GM12878 (cell line): Measurements from ENCODE around the gene TCF12. TPM values are rescaled to one million over a fixed set of nuclear protein-coding genes. Genes with fewer than 3 reads are reported as not detected.

Source experiments
- ATAC-seq: fragments of 200-7000 bp; cut with Tn5 transposase; 3 replicates; pipeline ENCODE4 v1.9.1; 2020; ENCODE audit warnings: mild to moderate bottlenecking, moderate library complexity
- BruUV-seq: library from RNA; stranded (reverse); fragments of 400-500 nt; replicated peaks from 2 replicates; lab custom pipeline; 2021; lab: Mats Ljungman, UMichigan
- CTCF ChIA-PET: fragments of 300-600 bp; sonication (Branson Sonifier 250); formaldehyde crosslinking; extraction: SDS; loops from one replicate; lab custom pipeline; 2021; ENCODE audit warnings: inconsistent platforms; lab: Yijun Ruan, JAX
- POLR2A ChIA-PET: fragments of 350-600 bp; formaldehyde crosslinking; extraction: SDS; loops from one replicate; lab custom pipeline; 2021; ENCODE audit warnings: inconsistent platforms; lab: Charles Lee
- RAD21 ChIA-PET: fragments of 300-600 bp; sonication (Branson Sonifier 250); formaldehyde crosslinking; loops from one replicate; lab custom pipeline; 2023; ENCODE audit warnings: antibody characterized with exemption; ENCODE audit not compliant: unreplicated experiment; lab: Charles Lee
- SMC1A ChIA-PET: fragments of 300-600 bp; sonication (Branson Sonifier 250); formaldehyde crosslinking; loops from one replicate; lab custom pipeline; 2023; ENCODE audit not compliant: unreplicated experiment, uncharacterized antibody; lab: Charles Lee
- DNase-seq: peaks from one replicate; pipeline ENCODE4 v3.0.0-alpha.2; 2011; ENCODE audit warnings: low read depth, low spot score
- FAIRE-seq: peaks from 3 replicates; lab custom pipeline; 2011; peaks lifted over from hg19 to GRCh38; lab: Jason Lieb, UNC
- H2AFZ ChIP-seq: 2 replicates; pipeline ENCODE4 v1.6.0; 2011; ENCODE audit warnings: low read depth, low read length, control low read depth; ENCODE audit not compliant: control insufficient read depth
- H3K27ac ChIP-seq: 2 replicates; pipeline ENCODE4 v1.5.1; 2011; ENCODE audit warnings: control low read depth; ENCODE audit not compliant: control insufficient read depth, insufficient read depth
- H3K27me3 ChIP-seq, 2 experiments: replicated peaks in 1 of 2; 2 replicates each; pipeline versions ENCODE4 v1.6.0 to v1.6.1; 2011; ENCODE audit warnings: low read length in 1 of 2; ENCODE audit not compliant: control insufficient read depth in 2 of 2, insufficient read depth in 2 of 2
- H3K36me3 ChIP-seq, 2 experiments: 2 replicates each; pipeline ENCODE4 v1.5.1; 2011; ENCODE audit warnings: low read length in 1 of 2; ENCODE audit not compliant: control insufficient read depth in 2 of 2, insufficient read depth in 2 of 2
- H3K4me1 ChIP-seq: 2 replicates; pipeline ENCODE4 v1.6.1; 2011; ENCODE audit warnings: mild to moderate bottlenecking, low read length, moderate library complexity, mixed read lengths; ENCODE audit not compliant: control insufficient read depth, insufficient read depth
- H3K4me2 ChIP-seq: 2 replicates; pipeline ENCODE4 v1.6.0; 2011; ENCODE audit warnings: control low read depth; ENCODE audit not compliant: control insufficient read depth, insufficient read depth
- H3K4me3 ChIP-seq: fragments of 200-600 bp; sonication (generic); 2 replicates; pipeline ENCODE4 v1.5.1; 2016
- H3K79me2 ChIP-seq: 2 replicates; pipeline ENCODE4 v1.6.0; 2011; ENCODE audit warnings: low read length; ENCODE audit not compliant: control insufficient read depth, insufficient read depth
- H3K9ac ChIP-seq: 2 replicates; pipeline ENCODE4 v1.8.0; 2011; ENCODE audit warnings: low read length, control low read depth, mixed read lengths; ENCODE audit not compliant: control insufficient read depth, insufficient read depth
- H3K9me3 ChIP-seq: replicated peaks from 3 replicates; pipeline ENCODE4 v1.5.1; 2011; ENCODE audit warnings: mild to moderate bottlenecking, low read length; ENCODE audit not compliant: control insufficient read depth, insufficient read depth
- H4K20me1 ChIP-seq: 2 replicates; pipeline ENCODE4 v1.6.0; 2011; ENCODE audit not compliant: control insufficient read depth, insufficient read depth
- CREB1 ChIP-seq: IDR thresholded peaks from 2 replicates; pipeline ENCODE4 v1.6.1; 2012; ENCODE audit warnings: low read depth, mild to moderate bottlenecking, inconsistent platforms
- E4F1 ChIP-seq: fragments of 450-650 bp; IDR thresholded peaks from 2 replicates; pipeline ENCODE4 v1.6.1; 2018; ENCODE audit warnings: borderline replicate concordance, mild to moderate bottlenecking; ENCODE audit not compliant: partially characterized antibody
- EGR1 ChIP-seq, 2 experiments: IDR thresholded peaks; 1 replicate in 1 of 2; 2 replicates in 1 of 2; pipeline ENCODE4 v1.6.1; 2011 to 2012; ENCODE audit warnings: low read depth in 2 of 2, low read length in 2 of 2, borderline replicate concordance in 1 of 2, mild to moderate bottlenecking in 1 of 2, moderate library complexity in 1 of 2
- EP300 ChIP-seq, 2 experiments: fragments of 150-350 bp in 1 of 2; IDR thresholded peaks; 2 replicates each; pipeline ENCODE4 v1.6.1; 2011 to 2012; ENCODE audit warnings: low read depth in 2 of 2, low read length in 2 of 2, borderline replicate concordance in 1 of 2, improper control_type of control experiment in 1 of 2, inconsistent platforms in 1 of 2; ENCODE audit not compliant: control insufficient read depth in 1 of 2
- JUND ChIP-seq: IDR thresholded peaks from 2 replicates; pipeline ENCODE4 v1.6.1; 2012; ENCODE audit warnings: low read depth, mild to moderate bottlenecking, low read length, improper control_type of control experiment, moderate library complexity
- KAT2A ChIP-seq: conservative IDR thresholded peaks from 2 replicates; pipeline ENCODE4 v1.6.1; 2011; ENCODE audit warnings: low read depth, low read length; ENCODE audit not compliant: control insufficient read depth
- LARP7 ChIP-seq: fragments of 450-650 bp; IDR thresholded peaks from 2 replicates; pipeline ENCODE4 v1.6.1; 2017; ENCODE audit warnings: mild to moderate bottlenecking
- MEF2A ChIP-seq: IDR thresholded peaks from 2 replicates; pipeline ENCODE4 v1.6.1; 2011; ENCODE audit warnings: low read depth, mild to moderate bottlenecking, low read length, moderate library complexity; ENCODE audit not compliant: insufficient read depth
- NFXL1 ChIP-seq: fragments of 450-650 bp; IDR thresholded peaks from 2 replicates; pipeline ENCODE4 v1.6.1; 2017; ENCODE audit warnings: antibody characterized with exemption, mild to moderate bottlenecking, borderline replicate concordance
- NFYB ChIP-seq: IDR thresholded peaks from 2 replicates; pipeline ENCODE4 v1.6.1; 2011; ENCODE audit warnings: low read depth, mild to moderate bottlenecking, low read length, improper control_type of control experiment, moderate library complexity; ENCODE audit not compliant: insufficient read depth
- RBBP5 ChIP-seq: fragments of 200-600 bp; sonication (generic); conservative IDR thresholded peaks from 2 replicates; pipeline ENCODE4 v1.6.1; 2016
- RELA ChIP-seq: fragments of 450-650 bp; IDR thresholded peaks from 2 replicates; pipeline ENCODE4 v1.8.0; 2014; ENCODE audit warnings: borderline replicate concordance; ENCODE audit not compliant: partially characterized antibody
- SMAD5 ChIP-seq: IDR thresholded peaks from 2 replicates; pipeline ENCODE4 v1.6.1; 2016; ENCODE audit warnings: antibody characterized with exemption, low read depth
- SREBF2 ChIP-seq: IDR thresholded peaks from 2 replicates; pipeline ENCODE4 v1.6.1; 2012; ENCODE audit warnings: mild to moderate bottlenecking, low read length
- TAF1 ChIP-seq: IDR thresholded peaks from 2 replicates; pipeline ENCODE4 v1.6.1; 2011; ENCODE audit warnings: mild to moderate bottlenecking, low read depth, low read length, borderline replicate concordance
- TARDBP ChIP-seq: IDR thresholded peaks from 2 replicates; pipeline ENCODE4 v1.6.1; 2016; ENCODE audit warnings: borderline replicate concordance
- ZBTB11 ChIP-seq: fragments of 450-650 bp; formaldehyde crosslinking; IDR thresholded peaks from 2 replicates; pipeline ENCODE4 v1.5.0; 2022; ENCODE audit warnings: mild to moderate bottlenecking, missing genetic modification characterization
- WGBS: methylation state at CpG from one replicate; pipeline ENCODE4 v1.1.6; 2016; ENCODE audit warnings: low lambda C conversion rate; ENCODE audit not compliant: insufficient replicate concordance, insufficient coverage; ENCODE audit errors: missing lambda C conversion rate; 5-methylcytosine and 5-hydroxymethylcytosine counted together
- in situ Hi-C: fragments of 300-500 bp; cut with MboI; formaldehyde crosslinking; loops from 9 replicates; pipeline ENCODE4 v1.14.3; 2018; ENCODE audit warnings: mixed read lengths
- intact Hi-C: fragments of 100-400 bp; cut with micrococcal nuclease; formaldehyde crosslinking; loops from one replicate; pipeline ENCODE4 v1.14.2; 2022; ENCODE audit not compliant: unreplicated experiment
- polyA plus RNA-seq, 11 experiments: library from polyadenylated mRNA; depleted of rRNA in 4 of 11; unstranded in 6 of 11; stranded (reverse) in 5 of 11; fragments of >200 nt; fragmentation: Nextera tagmentation in 4 of 11; fragmentation: Illumina TruSeq in 1 of 11; extraction: Ambion mirVana in 4 of 11; extraction: Trizol in 1 of 11; gene quantifications; 1 replicate in 1 of 11; 2 replicates in 10 of 11; pipeline versions ENCODE4 v1.2.1 to v1.2.3, GENCODE V29; 2011 to 2016; ENCODE audit warnings: inconsistent platforms in 2 of 11, missing spikeins in 2 of 11, low read depth in 1 of 11
- total RNA-seq, 4 experiments: library from RNA; depleted of rRNA in 3 of 4; stranded (reverse); fragments of >200 nt in 3 of 4; fragmentation: Illumina TruSeq in 1 of 4; extraction: Trizol in 1 of 4; gene quantifications; 2 replicates each; pipeline versions ENCODE4 v1.2.1 to v1.2.3, GENCODE V29; 2013 to 2021

The TCF12 gene
- total and polyA plus RNA-seq, 10 of the 15 experiments (the other 5 are each of a cell fraction or from before 2014, with no cell fraction given), result 8.2 to 70.9 (median 49.5) TPM

- TF ChIP-seq EP300 (IDR thresholded peaks at IDR 0.05; ENCODE audit: borderline replicate concordance in 1 of 2, control insufficient read depth in 1 of 2, low read depth in 2 of 2, low read length in 2 of 2) (no peak), TAF1 (no peak)
- TF ChIP-seq, all 136 proteins: peak for 0
These were observed 126.5 kb downstream of the TCF12 start (continued) for GRCh38 chr15:57044970-57045369.

GRCh38 chr15:57045741-57046382, 127.4 kb downstream of the TCF12 start:
- peak; percentile 84 for FAIRE-seq
- ATAC-seq, result peak; percentile 97
- Histone ChIP-seq H3K27ac (peak overlapping the region; percentile 20), H4K20me1 (no peaks in the 10 kb centered on the region), H2AFZ (no peak overlapping the region), H3K9me3 (no peaks in the 10 kb centered on the region; the same call in 2 of the 3 replicates), H3K4me3 (no peak overlapping the region), H3K79me2 (peaks cover 12% of the 10 kb centered on the region), H3K4me1 (peaks cover 9% of the 10 kb centered on the region), H3K4me2 (peak overlapping the region; percentile 78), H3K9ac (no peak overlapping the region), H3K27me3 (no peaks in the 10 kb centered on the region), H3K36me3 (peaks cover 0 to 3% of the 10 kb centered on the region in 2 experiments; a peak in 1 of 4 replicates)
- ChIA-PET POLR2A (no interaction called here), SMC1A (interaction anchor here (0.7 to 2.1 kb wide), 3 partner anchors 12 to 72 kb away, joined by 3 to 4 read pairs (median 3); no protein-coding TSS in a partner anchor), RAD21 (no interaction called here), CTCF (no interaction called here)
- peak; percentile 50 for DNase-seq
- BruUV-seq, result no TSS peak
- intact Hi-C loops, result no loop called here
- in situ Hi-C loops, result no loop called here
- 8% methylated on average over 5 of the region's 5 CpGs for WGBS
- TF ChIP-seq KAT2A, result no peak
- TF ChIP-seq RELA, result no peak
- no peak for TF ChIP-seq ZBTB11 (CRISPR knock-in tag)
- no peak for TF ChIP-seq CREB1
- TF ChIP-seq TARDBP, result no peak
- TF ChIP-seq SMAD5, result no peak
- TF ChIP-seq MEF2A, result 0 out of 2 replicates have a peak, but pooled peaks have one; percentile 46
- no peak for TF ChIP-seq RBBP5
- no peak for TF ChIP-seq LARP7
- TF ChIP-seq JUND, result no peak
- TF ChIP-seq E4F1, result no peak
- TF ChIP-seq NFYB, result no peak
- TF ChIP-seq EGR1 (IDR thresholded peaks at IDR 0.05; ENCODE audit: borderline replicate concordance in 1 of 2, low read depth in 2 of 2, low read length in 2 of 2), result no peak
- no peak for TF ChIP-seq SREBF2
- no peak for TF ChIP-seq NFXL1
